Endothelial cell of umbilical vein (primary cell): ENCODE measurements around the gene ENO4. TPM values are rescaled to one million over a fixed set of nuclear protein-coding genes. Genes with fewer than 3 reads are reported as not detected.

Source experiments
- BruUV-seq: library from RNA; stranded (reverse); fragments of 400-500 nt; replicated peaks from 2 replicates; lab custom pipeline; 2021; lab: Mats Ljungman, UMichigan
- CTCF ChIA-PET: fragments of 300-600, 350-600 bp; sonication (Branson Sonifier 250); formaldehyde crosslinking; loops from one replicate; lab custom pipeline; 2021; ENCODE audit warnings: antibody characterized with exemption, inconsistent platforms; lab: Charles Lee
- POLR2A ChIA-PET: fragments of 300-600, 350-600 bp; sonication (Branson Sonifier 250); formaldehyde crosslinking; loops from one replicate; lab custom pipeline; 2021; ENCODE audit warnings: antibody characterized with exemption, inconsistent platforms; lab: Charles Lee
- DNase-seq: peaks from one replicate; pipeline ENCODE4 v3.0.0-alpha.2; 2011; ENCODE audit warnings: low read depth, low spot score
- FAIRE-seq: peaks from 2 replicates; lab custom pipeline; 2011; peaks lifted over from hg19 to GRCh38; lab: Jason Lieb, UNC
- H2AFZ ChIP-seq: 2 replicates; pipeline ENCODE4 v1.6.0; 2012; ENCODE audit warnings: low read depth, low read length, control low read depth, inconsistent platforms
- H3K27ac ChIP-seq: 2 replicates; pipeline ENCODE4 v1.5.1; 2011; ENCODE audit warnings: low read depth, mild to moderate bottlenecking, control low read depth, low read length, moderate library complexity; ENCODE audit not compliant: insufficient read depth
- H3K27me3 ChIP-seq, 2 experiments: 2 replicates each; pipeline versions ENCODE4 v1.6.0 to v1.6.1; 2011; ENCODE audit warnings: low read length in 2 of 2, mixed read lengths in 1 of 2; ENCODE audit not compliant: control insufficient read depth in 2 of 2, insufficient read depth in 2 of 2
- H3K36me3 ChIP-seq, 2 experiments: 2 replicates in 1 of 2; 3 replicates in 1 of 2; pipeline ENCODE4 v1.5.1; 2011; ENCODE audit warnings: low read length in 2 of 2, mild to moderate bottlenecking in 1 of 2, moderate library complexity in 1 of 2; ENCODE audit not compliant: control insufficient read depth in 2 of 2, insufficient read depth in 2 of 2; ENCODE audit errors: extremely low read depth in 1 of 2
- H3K4me1 ChIP-seq: 3 replicates; pipeline ENCODE4 v1.5.1; 2011; ENCODE audit warnings: mild to moderate bottlenecking, low read length; ENCODE audit not compliant: control insufficient read depth, insufficient read depth; ENCODE audit errors: extremely low read depth
- H3K4me2 ChIP-seq: 2 replicates; pipeline ENCODE4 v1.6.1; 2011; ENCODE audit warnings: low read length, control low read depth, mixed read lengths; ENCODE audit not compliant: insufficient read depth
- H3K4me3 ChIP-seq, 3 experiments: fragments of 200-600 bp in 1 of 3; sonication (generic), shearing (Covaris generic) in 1 of 3; replicated peaks in 1 of 3; 2 replicates each; pipeline ENCODE4 v1.5.1; 2011 to 2016; ENCODE audit warnings: control low read depth in 3 of 3, low read length in 3 of 3, mild to moderate bottlenecking in 2 of 3, inconsistent platforms in 1 of 3, low read depth in 1 of 3, moderate library complexity in 1 of 3; ENCODE audit not compliant: insufficient read depth in 1 of 3
- H3K79me2 ChIP-seq: 2 replicates; pipeline ENCODE4 v1.6.0; 2012; ENCODE audit warnings: low read length, inconsistent platforms; ENCODE audit not compliant: control insufficient read depth, insufficient read depth
- H3K9ac ChIP-seq: replicated peaks from 2 replicates; pipeline ENCODE3; 2011; ENCODE audit warnings: low read length, control low read depth; ENCODE audit not compliant: insufficient read depth; ENCODE audit errors: extremely low read depth
- H3K9me1 ChIP-seq: replicated peaks from 3 replicates; pipeline ENCODE4 v1.6.0; 2011; ENCODE audit warnings: mild to moderate bottlenecking, low read length; ENCODE audit not compliant: control insufficient read depth, insufficient read depth; ENCODE audit errors: extremely low read depth
- H3K9me3 ChIP-seq: replicated peaks from 2 replicates; pipeline ENCODE4 v1.5.1; 2012; ENCODE audit warnings: low read length, inconsistent platforms; ENCODE audit not compliant: control insufficient read depth, insufficient read depth
- H4K20me1 ChIP-seq: replicated peaks from 2 replicates; pipeline ENCODE3; 2011; ENCODE audit warnings: mild to moderate bottlenecking, low read length; ENCODE audit not compliant: control insufficient read depth, insufficient read depth; ENCODE audit errors: extremely low read depth
- EZH2 ChIP-seq: IDR thresholded peaks from 2 replicates; pipeline ENCODE4 v1.6.1; 2012; ENCODE audit warnings: borderline replicate concordance, low read depth, mild to moderate bottlenecking, moderate library complexity, low read length, inconsistent platforms; ENCODE audit not compliant: severe bottlenecking
- FOS ChIP-seq: IDR thresholded peaks from 2 replicates; pipeline ENCODE4 v1.6.1; 2011; ENCODE audit warnings: mild to moderate bottlenecking, low read length, moderate library complexity, borderline replicate concordance; ENCODE audit not compliant: insufficient read depth
- GATA2 ChIP-seq: IDR thresholded peaks from 2 replicates; pipeline ENCODE4 v1.7.0; 2011; ENCODE audit warnings: low read depth, mild to moderate bottlenecking, moderate library complexity, mixed read lengths, low read length; ENCODE audit not compliant: insufficient read length, insufficient read depth
- JUN ChIP-seq: IDR thresholded peaks from 2 replicates; pipeline ENCODE4 v1.6.1; 2011; ENCODE audit warnings: borderline replicate concordance, low read depth; ENCODE audit not compliant: insufficient read length, insufficient read depth
- POLR2AphosphoS5 ChIP-seq: IDR thresholded peaks from 2 replicates; pipeline ENCODE4 v1.6.1; 2012; ENCODE audit warnings: low read depth, mild to moderate bottlenecking, control low read depth, low read length, moderate library complexity; ENCODE audit not compliant: insufficient read depth
- dilution Hi-C: fragments of 300-500 bp; cut with MboI; formaldehyde crosslinking; loops from one replicate; pipeline ENCODE4 v1.15.0; 2019; ENCODE audit warnings: low sequenced_read_pairs; ENCODE audit not compliant: extremely low pct_ligation_motif_present
- intact Hi-C: fragments of 100-400 bp; cut with micrococcal nuclease; formaldehyde crosslinking; loops from one replicate; pipeline ENCODE4 v1.10.0; 2022
- polyA plus RNA-seq, 4 experiments: library from polyadenylated mRNA; depleted of rRNA in 3 of 4; stranded (reverse) in 3 of 4; unstranded in 1 of 4; fragments of >200 nt; gene quantifications; 2 replicates each; pipeline versions ENCODE4 v1.2.1 to v1.2.3, GENCODE V29; 2011 to 2012; ENCODE audit warnings: missing spikeins in 1 of 4
- total RNA-seq: library from RNA; stranded (reverse); gene quantifications from 2 replicates; pipeline ENCODE4 v1.2.3, GENCODE V29; 2021
- TF ChIP-seq, protein P1 (sequence below): IDR thresholded peaks from 2 replicates; pipeline ENCODE4 v1.6.1; 2011; ENCODE audit not compliant: insufficient read depth, insufficient read length
- TF ChIP-seq, protein P2 (sequence below), 2 donors: IDR thresholded peaks; 1 replicate in 1 of 2; 2 replicates in 1 of 2; pipeline ENCODE4 v1.5.1; 2011; ENCODE audit warnings: low read length in 2 of 2, mild to moderate bottlenecking in 2 of 2, moderate library complexity in 2 of 2, control low read depth in 1 of 2, inconsistent platforms in 1 of 2, low read depth in 1 of 2; ENCODE audit not compliant: insufficient read depth in 1 of 2; ENCODE audit errors: extremely low read depth in 1 of 2

ENO4 gene
- total and polyA plus RNA-seq, 2 donors (not counting 3 experiments of a cell fraction or from before 2014, with no cell fraction given) = 0.08 TPM; not detected in 1

DNA sequence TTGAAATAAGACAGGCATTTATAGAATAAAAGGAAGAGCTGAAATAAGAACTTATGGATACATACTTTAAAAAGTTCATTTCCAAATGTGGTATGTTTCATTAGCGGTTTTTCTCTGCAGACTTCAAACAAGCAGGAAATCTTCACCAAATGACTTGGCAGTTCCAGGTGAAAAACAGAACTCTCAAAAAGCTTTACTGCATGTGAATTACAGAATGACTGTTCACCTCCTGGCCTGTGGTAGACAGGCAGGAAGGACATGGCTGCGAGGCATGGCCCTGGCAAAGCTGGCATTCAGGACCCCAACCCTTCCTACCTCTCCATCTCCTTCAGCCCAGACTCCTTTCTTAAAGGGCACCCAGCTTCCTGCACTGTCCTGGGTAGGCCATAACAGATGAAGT is 21.2 kb upstream of the ENO4 start:
- intact Hi-C loops = no loop called here
- dilution Hi-C loops = no loop called here
- Histone ChIP-seq H3K36me3 (no peaks in the 10 kb centered on the region), H3K4me3 (no peak overlapping the region), H2AFZ (no peak overlapping the region), H3K4me1 (no peaks in the 10 kb centered on the region), H3K79me2 (no peaks in the 10 kb centered on the region), H3K27ac (no peak overlapping the region), H3K4me2 (no peak overlapping the region), H3K9me3 (no peaks in the 10 kb centered on the region), H3K9ac (no peak overlapping the region), H4K20me1 (no peaks in the 10 kb centered on the region), H3K27me3 (no peaks in the 10 kb centered on the region), H3K9me1 (no peaks in the 10 kb centered on the region)
- TF ChIP-seq, protein P1, sequence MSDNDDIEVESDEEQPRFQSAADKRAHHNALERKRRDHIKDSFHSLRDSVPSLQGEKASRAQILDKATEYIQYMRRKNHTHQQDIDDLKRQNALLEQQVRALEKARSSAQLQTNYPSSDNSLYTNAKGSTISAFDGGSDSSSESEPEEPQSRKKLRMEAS = no peak
- no peak for TF ChIP-seq EZH2
- TF ChIP-seq FOS = no peak
- no peak for TF ChIP-seq POLR2AphosphoS5
- TF ChIP-seq, protein P2, sequence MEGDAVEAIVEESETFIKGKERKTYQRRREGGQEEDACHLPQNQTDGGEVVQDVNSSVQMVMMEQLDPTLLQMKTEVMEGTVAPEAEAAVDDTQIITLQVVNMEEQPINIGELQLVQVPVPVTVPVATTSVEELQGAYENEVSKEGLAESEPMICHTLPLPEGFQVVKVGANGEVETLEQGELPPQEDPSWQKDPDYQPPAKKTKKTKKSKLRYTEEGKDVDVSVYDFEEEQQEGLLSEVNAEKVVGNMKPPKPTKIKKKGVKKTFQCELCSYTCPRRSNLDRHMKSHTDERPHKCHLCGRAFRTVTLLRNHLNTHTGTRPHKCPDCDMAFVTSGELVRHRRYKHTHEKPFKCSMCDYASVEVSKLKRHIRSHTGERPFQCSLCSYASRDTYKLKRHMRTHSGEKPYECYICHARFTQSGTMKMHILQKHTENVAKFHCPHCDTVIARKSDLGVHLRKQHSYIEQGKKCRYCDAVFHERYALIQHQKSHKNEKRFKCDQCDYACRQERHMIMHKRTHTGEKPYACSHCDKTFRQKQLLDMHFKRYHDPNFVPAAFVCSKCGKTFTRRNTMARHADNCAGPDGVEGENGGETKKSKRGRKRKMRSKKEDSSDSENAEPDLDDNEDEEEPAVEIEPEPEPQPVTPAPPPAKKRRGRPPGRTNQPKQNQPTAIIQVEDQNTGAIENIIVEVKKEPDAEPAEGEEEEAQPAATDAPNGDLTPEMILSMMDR (IDR thresholded peaks at IDR 0.05; ENCODE audit: extremely low read depth in 1 of 2, insufficient read depth in 1 of 2, low read depth in 1 of 2, low read length in 2 of 2) = no peak
- no peak for TF ChIP-seq JUN
- no peak for TF ChIP-seq GATA2
- BruUV-seq = no TSS peak
- FAIRE-seq = no peak
- ChIA-PET CTCF (interaction anchor here (1.3 to 2.9 kb wide), 7 partner anchors 9 to 347 kb away, joined by 3 to 19 read pairs (median 7); no protein-coding TSS in a partner anchor), POLR2A (no interaction called here)
- no peak for DNase-seq
